Activated CD8-positive, alpha-beta memory T cell treated with anti-CD3 and anti-CD28 coated beads for 4 hours (primary cell): ENCODE data around the gene FMR1NB.

ENCODE experiments used
- DNase-seq, 2 donors: peaks; one replicate each; pipeline ENCODE4 v3.0.0-alpha.2; 2020; ENCODE audit warnings: low read depth in 2 of 2

The FMR1NB gene

GRCh38 chrX:147981038-147981752 lies at the start of gene FMR1NB:
TSS of gene FMR1NB (plus strand) at chrX:147981337. CDS start at chrX:147981403, 66 bp downstream.
- no peak for DNase-seq

- no peak for DNase-seq
These were observed 47.3 kb upstream of the FMR1NB start for GRCh38 chrX:147933815-147934214.

- no peak for DNase-seq
These were observed 45.9 kb upstream of the FMR1NB start for GRCh38 chrX:147935156-147935758.

- no peak for DNase-seq
These were observed 35.9 kb upstream of the FMR1NB start for GRCh38 chrX:147945286-147945685.

GRCh38 chrX:147948531-147948930 lies 32.6 kb upstream of the FMR1NB start:
- no peak for DNase-seq

GRCh38 chrX:147950352-147950751 lies 30.8 kb upstream of the FMR1NB start:
- DNase-seq: no peak

GRCh38 chrX:147953976-147954375 lies 27.2 kb upstream of the FMR1NB start:
- DNase-seq: no peak

GRCh38 chrX:147957291-147957690 lies 23.8 kb upstream of the FMR1NB start:
- DNase-seq: no peak

GRCh38 chrX:147958291-147958690 lies 22.8 kb upstream of the FMR1NB start:
- DNase-seq: no peak

GRCh38 chrX:147960722-147961121 lies 20.4 kb upstream of the FMR1NB start:
- no peak for DNase-seq

- no peak for DNase-seq
These were observed 18.7 kb upstream of the FMR1NB start for GRCh38 chrX:147962476-147962875.

- DNase-seq: no peak
These were observed 2.2 kb upstream of the FMR1NB start for GRCh38 chrX:147978931-147979330.

GRCh38 chrX:148020329-148020728 lies 39.2 kb downstream of the FMR1NB start:
- no peak for DNase-seq

- no peak for DNase-seq
These were observed 43.5 kb downstream of the FMR1NB start for GRCh38 chrX:148024425-148025148.

GRCh38 chrX:148035380-148035779 lies 54.2 kb downstream of the FMR1NB start:
- no peak for DNase-seq

GRCh38 chrX:148037020-148037419 lies 55.9 kb downstream of the FMR1NB start:
- DNase-seq: no peak

GRCh38 chrX:148043271-148043855 lies 62.2 kb downstream of the FMR1NB start:
- no peak for DNase-seq

- DNase-seq: no peak
These were observed 66.1 kb downstream of the FMR1NB start for GRCh38 chrX:148047200-148047599.

- DNase-seq: no peak
These were observed 68.3 kb downstream of the FMR1NB start for GRCh38 chrX:148049441-148049840.

GRCh38 chrX:148051973-148052372 lies 70.8 kb downstream of the FMR1NB start:
- DNase-seq: no peak

GRCh38 chrX:148067285-148067684 lies 86.1 kb downstream of the FMR1NB start:
- no peak for DNase-seq

GRCh38 chrX:148069759-148070503 lies 88.8 kb downstream of the FMR1NB start:
- no peak for DNase-seq
